H9 (cell line): Measurements from ENCODE around the gene GPR157. TPM values are rescaled to one million over a fixed set of nuclear protein-coding genes. Genes with fewer than 3 reads are reported as not detected.

Experiments
- DNase-seq: peaks from one replicate; pipeline ENCODE4 v3.0.0-alpha.2; 2017
- H2AFZ ChIP-seq: one replicate; pipeline ENCODE4 v1.6.1; 2013; ENCODE audit warnings: mild to moderate bottlenecking, low read length, control low read depth, moderate library complexity
- H2AK5ac ChIP-seq: 2 replicates; pipeline ENCODE4 v1.6.1; 2013; ENCODE audit warnings: low read length, control low read depth, mixed read lengths; ENCODE audit not compliant: insufficient read length
- H2BK120ac ChIP-seq: one replicate; pipeline ENCODE4 v1.6.1; 2013; ENCODE audit warnings: low read depth, mild to moderate bottlenecking, low read length, control low read depth, inconsistent platforms; ENCODE audit not compliant: poor library complexity, severe bottlenecking
- H2BK12ac ChIP-seq: 2 replicates; pipeline ENCODE4 v1.6.1; 2013; ENCODE audit warnings: low read length, control low read depth, mixed read lengths, low read depth; ENCODE audit not compliant: insufficient read length
- H2BK15ac ChIP-seq: 2 replicates; pipeline ENCODE4 v1.6.1; 2013; ENCODE audit warnings: low read depth, low read length, control low read depth
- H2BK20ac ChIP-seq: one replicate; pipeline ENCODE4 v1.6.1; 2013; ENCODE audit warnings: low read depth, mild to moderate bottlenecking, low read length, control low read depth, inconsistent platforms; ENCODE audit not compliant: poor library complexity, severe bottlenecking
- H2BK5ac ChIP-seq: 2 replicates; pipeline ENCODE4 v1.6.1; 2013; ENCODE audit warnings: low read length, control low read depth, mixed read lengths; ENCODE audit not compliant: insufficient read length
- H3K14ac ChIP-seq: 2 replicates; pipeline ENCODE4 v1.6.1; 2013; ENCODE audit warnings: low read length, control low read depth; ENCODE audit not compliant: insufficient read depth
- H3K18ac ChIP-seq: 2 replicates; pipeline ENCODE4 v1.6.1; 2013; ENCODE audit warnings: low read depth, mild to moderate bottlenecking, mixed read lengths, low read length, control low read depth; ENCODE audit not compliant: insufficient read length
- H3K23ac ChIP-seq: 2 replicates; pipeline ENCODE4 v1.6.1; 2013; ENCODE audit warnings: low read length, control low read depth, mixed read lengths, low read depth; ENCODE audit not compliant: insufficient read length
- H3K23me2 ChIP-seq: 2 replicates; pipeline ENCODE4 v1.6.1; 2013; ENCODE audit warnings: low read depth, mild to moderate bottlenecking, mixed read lengths, low read length, control low read depth; ENCODE audit not compliant: insufficient read length, poor library complexity, severe bottlenecking
- H3K27ac ChIP-seq: 2 replicates; pipeline ENCODE4 v1.5.1; 2013; ENCODE audit warnings: low read length, control low read depth, mixed read lengths, low read depth; ENCODE audit not compliant: insufficient read length
- H3K27me3 ChIP-seq: 2 replicates; pipeline ENCODE4 v1.6.1; 2013; ENCODE audit warnings: low read length, control low read depth, inconsistent platforms; ENCODE audit not compliant: insufficient read depth
- H3K4ac ChIP-seq: 2 replicates; pipeline ENCODE4 v1.6.1; 2013; ENCODE audit warnings: low read depth, mild to moderate bottlenecking, control low read depth, inconsistent platforms, low read length, moderate library complexity
- H3K4me1 ChIP-seq: 2 replicates; pipeline ENCODE4 v1.6.1; 2013; ENCODE audit warnings: low read length, control low read depth, inconsistent platforms; ENCODE audit not compliant: insufficient read depth
- H3K4me2 ChIP-seq: 2 replicates; pipeline ENCODE4 v1.6.1; 2013; ENCODE audit warnings: low read length, control low read depth, mixed read lengths; ENCODE audit not compliant: insufficient read length, insufficient read depth
- H3K56ac ChIP-seq: 2 replicates; pipeline ENCODE4 v1.6.1; 2013; ENCODE audit warnings: low read depth, mild to moderate bottlenecking, mixed read lengths, low read length, control low read depth; ENCODE audit not compliant: insufficient read length
- H3K79me1 ChIP-seq: 2 replicates; pipeline ENCODE4 v1.6.1; 2013; ENCODE audit warnings: low read depth, mild to moderate bottlenecking, moderate library complexity, low read length, control low read depth, inconsistent platforms; ENCODE audit not compliant: insufficient read depth, poor library complexity, severe bottlenecking
- H3K79me2 ChIP-seq: 2 replicates; pipeline ENCODE4 v1.6.1; 2013; ENCODE audit warnings: low read length, control low read depth, inconsistent platforms; ENCODE audit not compliant: insufficient read depth
- H3K9ac ChIP-seq: 2 replicates; pipeline ENCODE4 v1.6.1; 2013; ENCODE audit warnings: low read length, control low read depth, mixed read lengths; ENCODE audit not compliant: insufficient read length; ENCODE audit errors: extremely low read depth
- H3K9me3 ChIP-seq: one replicate; pipeline ENCODE4 v1.6.1; 2013; ENCODE audit warnings: low read depth, low read length, inconsistent platforms; ENCODE audit not compliant: control insufficient read depth
- H3T11ph ChIP-seq: one replicate; pipeline ENCODE4 v1.6.1; 2013; ENCODE audit warnings: mild to moderate bottlenecking, low read length, control low read depth, inconsistent platforms
- H4K20me1 ChIP-seq: one replicate; pipeline ENCODE4 v1.6.1; 2013; ENCODE audit not compliant: control insufficient read depth, insufficient read length, insufficient read depth
- H4K5ac ChIP-seq: 2 replicates; pipeline ENCODE4 v1.6.1; 2013; ENCODE audit warnings: low read depth, mild to moderate bottlenecking, mixed read lengths, low read length, control low read depth; ENCODE audit not compliant: insufficient read length
- H4K8ac ChIP-seq: replicated peaks from 2 replicates; pipeline ENCODE4 v1.6.1; 2013; ENCODE audit warnings: low read length, control low read depth, mixed read lengths, low read depth; ENCODE audit not compliant: insufficient read length
- H4K91ac ChIP-seq: 2 replicates; pipeline ENCODE4 v1.6.1; 2013; ENCODE audit warnings: low read depth, mild to moderate bottlenecking, moderate library complexity, mixed read lengths, low read length, control low read depth; ENCODE audit not compliant: insufficient read length
- H3K27ac Mint-ChIP-seq, 3 experiments: 2 replicates in 2 of 3; 3 replicates in 1 of 3; pipeline ENCODE4 v1.8.0; 2020 to 2021; ENCODE audit warnings: mixed read lengths in 3 of 3, mild to moderate bottlenecking in 1 of 3, moderate library complexity in 1 of 3
- H3K27me3 Mint-ChIP-seq: 2 replicates; pipeline ENCODE4 v1.8.0; 2021; ENCODE audit warnings: low read depth, mild to moderate bottlenecking, moderate library complexity, mixed read lengths
- H3K36me3 Mint-ChIP-seq, 3 experiments: 2 replicates in 2 of 3; 3 replicates in 1 of 3; pipeline ENCODE4 v1.8.0; 2020 to 2021; ENCODE audit warnings: low read depth in 3 of 3, mixed read lengths in 3 of 3; ENCODE audit not compliant: insufficient read depth in 1 of 3
- H3K4me1 Mint-ChIP-seq, 2 experiments: 2 replicates each; pipeline ENCODE4 v1.8.0; 2020; ENCODE audit warnings: mixed read lengths in 2 of 2
- H3K4me3 Mint-ChIP-seq, 2 experiments: 2 replicates in 1 of 2; 3 replicates in 1 of 2; pipeline ENCODE4 v1.8.0; 2020 to 2021; ENCODE audit warnings: mild to moderate bottlenecking in 2 of 2, mixed read lengths in 2 of 2, moderate library complexity in 1 of 2
- H3K9me3 Mint-ChIP-seq, 2 experiments: 2 replicates in 1 of 2; 3 replicates in 1 of 2; pipeline ENCODE4 v1.8.0; 2020; ENCODE audit warnings: mild to moderate bottlenecking in 2 of 2, mixed read lengths in 2 of 2, moderate library complexity in 1 of 2
- CTCF ChIP-seq: fragments of 200-600 bp; sonication (generic); conservative IDR thresholded peaks from 3 replicates; pipeline ENCODE4 v1.8.0; 2021; ENCODE audit warnings: antibody characterized with exemption, mild to moderate bottlenecking
- WGBS: extraction: QIAGEN DNeasy Blood & Tissue Kit; methylation state at CpG from one replicate; pipeline ENCODE4 v1.1.7; 2013; ENCODE audit warnings: missing lambda C conversion rate, low lambda C conversion rate, mixed read lengths; ENCODE audit not compliant: insufficient read length; ENCODE audit errors: extremely low coverage; 5-methylcytosine and 5-hydroxymethylcytosine counted together
- total RNA-seq: library from RNA; stranded (reverse); gene quantifications from 2 replicates; pipeline ENCODE4 v1.2.1, GENCODE V29; 2021

GPR157 gene
- total RNA-seq, 1 experiment from 2014 or later, result 3.8 TPM

GRCh38 chr1:9161963-9162362 lies 33.1 kb upstream of the GPR157 start:
- H3K4me1 Mint-ChIP-seq, result peaks cover 29 to 46% of the 10 kb centered on the region in 2 experiments
- H4K91ac ChIP-seq, result no peak overlapping the region
- peak overlapping the region in 2 of 3 experiments; percentile 22 to 75; a peak in 1 of 7 replicates for H3K27ac Mint-ChIP-seq
- no peaks in the 10 kb centered on the region for H4K20me1 ChIP-seq
- H4K8ac ChIP-seq, result no peak overlapping the region
- H3K4me2 ChIP-seq, result no peak overlapping the region
- no peak overlapping the region for H3K9ac ChIP-seq
- H3K4ac ChIP-seq, result no peak overlapping the region
- H3K14ac ChIP-seq, result no peak overlapping the region; the same call in 1 of the 2 replicates
- H3K56ac ChIP-seq, result no peak overlapping the region
- H3K79me1 ChIP-seq, result peaks cover 5% of the 10 kb centered on the region
- no peaks in the 10 kb centered on the region for H3K79me2 ChIP-seq
- no peaks in the 10 kb centered on the region for H3K23me2 ChIP-seq
- no peaks in the 10 kb centered on the region for H3K9me3 Mint-ChIP-seq
- WGBS, result no CpG with 5 or more reads among the region's 9 CpGs
- H3K9me3 ChIP-seq, result no peaks in the 10 kb centered on the region
- H4K5ac ChIP-seq, result no peak overlapping the region
- no peak overlapping the region for H2AK5ac ChIP-seq
- no peak overlapping the region for H3K4me3 Mint-ChIP-seq
- TF ChIP-seq CTCF, result no peak
- H3K18ac ChIP-seq, result no peak overlapping the region
- no peaks in the 10 kb centered on the region for H3K27me3 ChIP-seq
- H2BK20ac ChIP-seq, result no peak overlapping the region
- no peak overlapping the region for H2BK120ac ChIP-seq
- H3K36me3 Mint-ChIP-seq, result peaks cover 0 to 5% (median 0%) of the 10 kb centered on the region in 3 experiments; a peak in 2 of 7 replicates
- no peak overlapping the region for H2BK12ac ChIP-seq
- H2BK15ac ChIP-seq, result no peak overlapping the region
- no peak overlapping the region for H3K23ac ChIP-seq
- H3K27me3 Mint-ChIP-seq, result no peaks in the 10 kb centered on the region
- no peak overlapping the region for H2BK5ac ChIP-seq
- no peak overlapping the region for H2AFZ ChIP-seq
- H3T11ph ChIP-seq, result no peak overlapping the region
- no peak overlapping the region for H3K27ac ChIP-seq
- no peaks in the 10 kb centered on the region; the same call in 1 of the 2 replicates for H3K4me1 ChIP-seq
- no peak for DNase-seq
